Stimulated activated CD8-positive, alpha-beta memory T cell treated with anti-CD3 and anti-CD28 coated beads, Interleukin-15, amount 100 ng/mL, for 1 hour (primary cell): ENCODE results near the gene VEGFA.
"Not testable (repeated sequence)": the region's sequence is repeated elsewhere in the genome, so short reads cannot be mapped to it uniquely, and the experiment has no call there.

ENCODE experiments used
- DNase-seq: peaks from one replicate; pipeline ENCODE4 v3.0.0-alpha.2; 2020; ENCODE audit warnings: low read depth

The VEGFA gene

GRCh38 chr6:43803055-43803782 lies 33.2 kb downstream of the VEGFA start:
- DNase-seq: no peak

- no peak for DNase-seq
Observed at GRCh38 chr6:43803783-43804549, 34.0 kb downstream of the VEGFA start.

- DNase-seq: no peak
Observed at GRCh38 chr6:43804550-43805223, 34.7 kb downstream of the VEGFA start.

- DNase-seq: no peak
Observed at GRCh38 chr6:43805699-43806042, 35.7 kb downstream of the VEGFA start.

GRCh38 chr6:43806043-43806757 lies 36.2 kb downstream of the VEGFA start:
- no peak for DNase-seq

- DNase-seq: no peak
Observed at GRCh38 chr6:43806758-43807227, 36.8 kb downstream of the VEGFA start.

GRCh38 chr6:43807228-43808061 lies 37.4 kb downstream of the VEGFA start:
- no peak for DNase-seq

GRCh38 chr6:43808412-43808811 lies 38.4 kb downstream of the VEGFA start:
- DNase-seq: no peak

- DNase-seq: no peak
Observed at GRCh38 chr6:43809417-43810305, 39.6 kb downstream of the VEGFA start.

- no peak for DNase-seq
Observed at GRCh38 chr6:43810965-43811732, 41.1 kb downstream of the VEGFA start.

GRCh38 chr6:43811733-43812099 lies 41.7 kb downstream of the VEGFA start:
- no peak for DNase-seq

- no peak for DNase-seq
Observed at GRCh38 chr6:43812850-43813578, 43.0 kb downstream of the VEGFA start.

GRCh38 chr6:43814111-43814510 lies 44.1 kb downstream of the VEGFA start:
- no peak for DNase-seq

GRCh38 chr6:43814865-43815264 lies 44.9 kb downstream of the VEGFA start:
- no peak for DNase-seq

- no peak for DNase-seq
Observed at GRCh38 chr6:43817192-43817591, 47.2 kb downstream of the VEGFA start.

GRCh38 chr6:43818973-43819372 lies 49.0 kb downstream of the VEGFA start:
- not testable (repeated sequence) for DNase-seq

GRCh38 chr6:43819958-43820357 lies 49.9 kb downstream of the VEGFA start:
- DNase-seq: no peak

- DNase-seq: no peak
Observed at GRCh38 chr6:43820486-43820885, 50.5 kb downstream of the VEGFA start.
